Activated naive CD8-positive, alpha-beta T cell treated with anti-CD3 and anti-CD28 coated beads for 36 hours (primary cell): ENCODE measurements around the gene SPAG16. TPM values are rescaled to one million over a fixed set of nuclear protein-coding genes. Genes with fewer than 3 reads are reported as not detected.

Experiments used
- DNase-seq: peaks from one replicate; pipeline ENCODE4 v3.0.0; 2021
- H3K27ac Mint-ChIP-seq: one replicate; pipeline ENCODE4 v1.8.0; 2022; ENCODE audit warnings: mild to moderate bottlenecking, moderate library complexity, mixed read lengths
- H3K27me3 Mint-ChIP-seq: one replicate; pipeline ENCODE4 v1.8.0; 2022; ENCODE audit warnings: mild to moderate bottlenecking, mixed read lengths
- H3K36me3 Mint-ChIP-seq: one replicate; pipeline ENCODE4 v1.8.0; 2021; ENCODE audit warnings: mild to moderate bottlenecking, mixed read lengths
- H3K4me1 Mint-ChIP-seq: one replicate; pipeline ENCODE4 v1.8.0; 2021; ENCODE audit warnings: mixed read lengths
- H3K4me3 Mint-ChIP-seq: one replicate; pipeline ENCODE4 v1.8.0; 2022; ENCODE audit warnings: mild to moderate bottlenecking, moderate library complexity, mixed read lengths
- H3K9me3 Mint-ChIP-seq: one replicate; pipeline ENCODE4 v1.8.0; 2022; ENCODE audit warnings: mixed read lengths
- total RNA-seq, 2 experiments: library from RNA; stranded (reverse); gene quantifications; one replicate each; pipeline ENCODE4 v1.2.3, GENCODE V29; 2021

SPAG16 gene
- total RNA-seq, 2 experiments from 2014 or later: 9.9 to 11.6 TPM

DNA sequence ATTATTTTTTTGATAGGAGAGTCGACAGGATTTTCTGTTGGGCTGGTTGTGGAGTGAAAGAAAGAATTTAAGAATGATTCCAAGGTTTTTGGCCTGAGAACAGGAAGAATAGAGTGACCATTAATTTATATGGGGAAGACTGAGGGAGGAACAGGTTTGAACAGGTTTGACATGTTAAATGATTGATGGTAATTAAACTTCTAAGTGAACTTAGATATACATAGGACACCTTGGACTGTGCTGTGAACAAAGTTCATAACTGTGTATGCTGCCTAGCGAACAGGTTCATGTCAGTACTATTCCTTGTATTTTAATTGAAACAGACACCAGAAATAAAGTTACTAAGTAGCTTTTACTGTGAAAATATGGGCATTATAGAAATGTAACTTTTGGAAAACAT lies 212.0 kb downstream of the SPAG16 start:
- no peak for DNase-seq
- Mint-ChIP-seq H3K27ac (no peak overlapping the region), H3K4me3 (no peak overlapping the region), H3K27me3 (no peaks in the 10 kb centered on the region), H3K36me3 (no peaks in the 10 kb centered on the region), H3K4me1 (no peaks in the 10 kb centered on the region), H3K9me3 (no peaks in the 10 kb centered on the region)

DNA sequence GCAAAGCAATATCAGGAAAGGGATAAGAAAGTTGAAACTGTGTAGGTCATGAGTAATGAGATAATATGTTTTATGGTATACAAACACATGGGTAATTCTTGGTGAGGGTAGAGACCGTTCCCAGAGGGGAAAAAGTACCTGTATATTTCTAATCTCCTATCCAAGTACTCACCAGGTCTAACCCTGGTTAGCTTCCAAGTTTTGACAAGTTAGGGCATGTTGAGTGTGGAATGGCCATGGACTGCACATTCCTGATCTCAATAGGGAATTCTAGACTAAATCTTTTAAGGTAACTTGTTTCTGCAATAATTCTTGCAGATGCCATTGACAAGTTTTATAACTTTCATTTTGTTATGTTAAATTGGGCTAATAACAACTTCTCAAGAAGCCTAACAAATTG lies 216.6 kb downstream of the SPAG16 start:
- H3K4me3 Mint-ChIP-seq: no peak overlapping the region
- H3K9me3 Mint-ChIP-seq: no peaks in the 10 kb centered on the region
- no peaks in the 10 kb centered on the region for H3K36me3 Mint-ChIP-seq
- H3K27ac Mint-ChIP-seq: no peak overlapping the region
- H3K4me1 Mint-ChIP-seq: no peaks in the 10 kb centered on the region
- H3K27me3 Mint-ChIP-seq: no peaks in the 10 kb centered on the region
- no peak for DNase-seq

DNA sequence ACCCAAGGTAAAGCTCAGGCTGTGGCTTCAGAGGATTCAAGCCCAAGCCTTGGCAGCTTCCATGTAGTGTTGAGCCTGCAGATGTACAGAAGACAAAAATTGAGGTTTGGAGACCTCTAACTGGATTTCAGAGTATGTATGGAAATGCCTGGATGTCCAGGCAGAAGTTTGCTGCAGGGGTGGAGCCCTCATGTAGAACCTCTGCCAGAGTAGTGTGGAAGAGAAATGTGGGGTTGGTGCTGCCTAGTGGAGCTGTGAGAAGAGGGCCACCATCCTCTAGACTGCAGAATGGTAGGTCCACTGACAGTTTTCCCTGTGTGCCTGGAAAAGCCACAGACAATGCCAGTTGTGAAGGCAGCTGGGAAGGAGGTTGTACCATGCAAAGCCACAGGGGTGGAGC lies 239.9 kb downstream of the SPAG16 start:
- Mint-ChIP-seq H3K36me3 (peaks cover 3% of the 10 kb centered on the region), H3K27ac (no peak overlapping the region), H3K4me3 (no peak overlapping the region), H3K9me3 (peaks cover 19% of the 10 kb centered on the region), H3K4me1 (no peaks in the 10 kb centered on the region), H3K27me3 (no peaks in the 10 kb centered on the region)
- DNase-seq: no peak

DNA sequence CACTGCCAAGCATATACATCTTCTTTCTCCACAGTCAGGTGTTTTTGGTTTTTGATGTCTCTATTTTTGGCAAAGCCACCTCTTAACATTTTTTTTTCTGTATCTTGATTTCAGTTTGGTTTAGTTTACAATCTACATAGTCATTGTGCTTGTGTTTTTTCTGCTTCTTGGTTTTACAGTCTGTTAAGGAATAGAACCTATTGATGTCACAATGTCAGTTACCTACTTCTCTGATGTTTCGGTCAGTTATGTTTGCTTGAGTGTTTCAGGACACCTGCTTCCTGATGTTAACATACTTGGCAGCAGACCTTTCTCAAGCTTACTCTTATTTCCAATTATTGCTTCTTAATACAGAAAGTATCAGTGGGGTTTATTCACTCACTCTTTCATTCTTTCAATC lies 253.3 kb downstream of the SPAG16 start:
- no peak overlapping the region for H3K27ac Mint-ChIP-seq
- no peaks in the 10 kb centered on the region for H3K9me3 Mint-ChIP-seq
- no peaks in the 10 kb centered on the region for H3K36me3 Mint-ChIP-seq
- no peak for DNase-seq
- H3K4me3 Mint-ChIP-seq: no peak overlapping the region
- no peaks in the 10 kb centered on the region for H3K4me1 Mint-ChIP-seq
- no peaks in the 10 kb centered on the region for H3K27me3 Mint-ChIP-seq

DNA sequence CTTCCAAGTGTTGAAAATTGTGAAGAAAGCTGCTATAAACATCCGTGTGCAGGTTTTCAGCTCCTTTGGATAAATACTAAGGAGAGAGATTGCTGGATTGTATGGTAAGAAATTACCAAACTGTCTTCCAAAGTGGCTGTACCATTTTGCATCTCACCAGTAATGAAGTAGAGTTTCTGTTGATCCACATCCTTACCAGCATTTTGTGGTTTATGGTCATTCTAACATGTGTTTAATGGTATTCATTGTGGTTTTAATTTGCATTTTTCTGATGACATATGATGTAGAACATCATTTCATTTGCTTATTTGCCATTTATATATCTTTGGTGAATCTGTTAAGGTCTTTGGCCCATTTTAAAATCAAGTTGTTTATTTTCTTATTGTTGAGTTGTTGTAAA lies 260.7 kb downstream of the SPAG16 start:
- H3K9me3 Mint-ChIP-seq: no peaks in the 10 kb centered on the region
- H3K27ac Mint-ChIP-seq: no peak overlapping the region
- no peaks in the 10 kb centered on the region for H3K27me3 Mint-ChIP-seq
- no peak for DNase-seq
- no peaks in the 10 kb centered on the region for H3K36me3 Mint-ChIP-seq
- H3K4me1 Mint-ChIP-seq: no peaks in the 10 kb centered on the region
- no peak overlapping the region for H3K4me3 Mint-ChIP-seq

DNA sequence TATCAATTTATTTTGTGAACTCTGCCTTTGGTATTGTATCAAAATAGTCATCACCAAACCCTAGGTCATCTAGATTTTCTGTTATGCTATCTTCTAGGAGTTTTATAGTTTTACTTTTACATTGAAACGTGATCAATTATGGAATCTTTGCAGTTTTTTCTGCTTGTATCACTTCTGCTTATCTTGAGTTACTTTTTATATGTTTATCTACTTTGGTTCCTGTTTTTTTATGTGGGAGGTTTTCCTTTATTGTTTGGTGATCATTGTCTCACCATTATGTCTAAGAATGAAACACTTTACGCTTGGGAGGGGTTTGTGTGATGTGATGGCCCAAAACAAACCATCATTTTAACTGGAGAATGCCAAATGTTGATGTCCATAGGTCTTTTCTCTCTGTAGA lies 261.2 kb downstream of the SPAG16 start:
- H3K4me3 Mint-ChIP-seq: no peak overlapping the region
- H3K9me3 Mint-ChIP-seq: no peaks in the 10 kb centered on the region
- no peaks in the 10 kb centered on the region for H3K4me1 Mint-ChIP-seq
- DNase-seq: no peak
- no peaks in the 10 kb centered on the region for H3K36me3 Mint-ChIP-seq
- H3K27ac Mint-ChIP-seq: no peak overlapping the region
- no peaks in the 10 kb centered on the region for H3K27me3 Mint-ChIP-seq

DNA sequence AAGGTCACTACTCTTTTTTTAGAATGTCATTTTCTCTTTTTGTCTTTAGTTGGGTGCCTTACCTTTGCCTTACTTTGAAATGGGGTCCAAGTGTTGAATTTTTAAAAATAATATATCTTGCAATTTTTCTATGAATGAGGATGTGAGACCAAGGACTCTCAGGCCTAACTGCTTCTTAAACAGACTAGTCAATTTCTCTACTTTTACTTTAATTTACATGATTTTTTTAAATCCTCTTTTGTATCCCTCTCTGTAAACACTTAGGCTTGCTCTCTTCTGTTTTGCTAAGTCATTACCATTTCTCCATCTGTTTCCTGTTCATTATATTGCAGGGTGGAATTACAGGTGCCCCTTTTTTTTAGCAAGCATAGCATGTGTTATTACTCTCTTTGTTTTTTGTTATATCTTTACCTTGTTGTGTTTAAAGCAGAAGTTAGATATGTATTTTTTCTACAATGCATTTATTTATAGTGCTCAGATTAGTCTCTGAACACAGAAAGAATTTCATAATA lies 261.8 kb downstream of the SPAG16 start:
- H3K4me1 Mint-ChIP-seq: no peaks in the 10 kb centered on the region

DNA sequence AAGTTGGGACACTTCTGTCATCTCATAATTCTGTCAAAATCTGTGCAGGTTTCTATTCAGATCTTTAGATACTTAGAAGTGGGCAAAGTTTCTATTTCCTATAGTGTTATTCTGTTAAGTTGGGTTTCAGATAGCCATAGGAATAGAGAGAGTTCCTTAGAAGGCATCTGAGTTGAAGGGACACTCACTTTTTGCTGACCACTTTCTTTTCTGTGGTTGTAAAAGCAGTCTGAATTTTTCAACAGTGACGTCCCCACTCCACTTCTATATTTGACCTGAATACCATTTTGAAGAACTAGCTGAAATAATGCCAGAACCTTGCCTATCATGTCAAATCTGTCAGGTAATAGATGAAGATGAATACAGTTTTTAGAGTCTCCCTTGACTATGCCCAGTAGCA lies 267.3 kb downstream of the SPAG16 start:
- no peak for DNase-seq
- no peaks in the 10 kb centered on the region for H3K27me3 Mint-ChIP-seq
- H3K4me1 Mint-ChIP-seq: no peaks in the 10 kb centered on the region
- H3K9me3 Mint-ChIP-seq: peaks cover 5% of the 10 kb centered on the region
- no peak overlapping the region for H3K27ac Mint-ChIP-seq
- H3K4me3 Mint-ChIP-seq: no peak overlapping the region
- no peaks in the 10 kb centered on the region for H3K36me3 Mint-ChIP-seq

More for the DNA sequence above, 261.8 kb downstream of the SPAG16 start:
- no peaks in the 10 kb centered on the region for H3K9me3 Mint-ChIP-seq
- no peak for DNase-seq
- H3K4me3 Mint-ChIP-seq: no peak overlapping the region
- H3K36me3 Mint-ChIP-seq: no peaks in the 10 kb centered on the region
- H3K27ac Mint-ChIP-seq: no peak overlapping the region
- no peaks in the 10 kb centered on the region for H3K27me3 Mint-ChIP-seq

DNA sequence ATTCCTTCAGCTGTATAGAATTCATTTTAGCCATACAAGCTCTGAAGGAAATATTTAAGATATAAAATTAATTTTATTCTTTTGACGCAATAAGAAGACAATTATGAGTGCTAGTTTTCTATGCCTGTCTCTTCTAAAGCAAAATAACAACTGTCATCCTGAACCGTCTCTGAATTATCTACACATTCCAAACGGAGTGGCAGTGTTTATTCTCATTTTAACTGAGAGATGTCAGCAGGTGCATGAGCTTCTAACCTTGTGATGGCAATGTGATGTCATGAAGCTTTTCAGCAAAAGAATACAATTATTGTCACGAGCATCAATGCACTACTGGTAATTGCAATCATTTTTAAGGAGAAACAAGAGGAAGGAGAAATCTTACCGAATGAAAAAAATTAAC lies 274.8 kb downstream of the SPAG16 start:
- Mint-ChIP-seq H3K27me3 (no peaks in the 10 kb centered on the region), H3K27ac (no peak overlapping the region), H3K36me3 (no peaks in the 10 kb centered on the region), H3K4me3 (no peak overlapping the region), H3K4me1 (no peaks in the 10 kb centered on the region), H3K9me3 (peaks cover 8% of the 10 kb centered on the region)
- DNase-seq: no peak

DNA sequence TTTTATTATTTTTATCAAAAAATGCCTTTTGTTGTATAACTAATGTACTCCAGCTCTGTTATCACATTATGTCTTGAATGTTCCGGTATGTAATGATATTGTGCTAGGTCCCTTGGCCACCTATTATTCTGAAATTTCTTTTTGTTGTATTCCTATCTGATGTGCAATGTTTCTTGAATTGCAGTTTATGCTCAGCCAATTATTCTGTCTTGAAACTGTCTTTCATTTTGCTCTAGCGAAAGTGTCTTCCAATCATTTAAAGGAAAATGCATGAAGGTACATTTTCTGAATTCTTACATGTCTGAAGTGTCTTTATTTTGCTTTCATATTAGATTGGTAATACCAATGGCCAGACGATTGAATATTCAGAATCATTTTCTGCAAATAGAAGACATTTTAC lies 277.5 kb downstream of the SPAG16 start:
- Mint-ChIP-seq H3K4me3 (no peak overlapping the region), H3K27me3 (no peaks in the 10 kb centered on the region)

DNA sequence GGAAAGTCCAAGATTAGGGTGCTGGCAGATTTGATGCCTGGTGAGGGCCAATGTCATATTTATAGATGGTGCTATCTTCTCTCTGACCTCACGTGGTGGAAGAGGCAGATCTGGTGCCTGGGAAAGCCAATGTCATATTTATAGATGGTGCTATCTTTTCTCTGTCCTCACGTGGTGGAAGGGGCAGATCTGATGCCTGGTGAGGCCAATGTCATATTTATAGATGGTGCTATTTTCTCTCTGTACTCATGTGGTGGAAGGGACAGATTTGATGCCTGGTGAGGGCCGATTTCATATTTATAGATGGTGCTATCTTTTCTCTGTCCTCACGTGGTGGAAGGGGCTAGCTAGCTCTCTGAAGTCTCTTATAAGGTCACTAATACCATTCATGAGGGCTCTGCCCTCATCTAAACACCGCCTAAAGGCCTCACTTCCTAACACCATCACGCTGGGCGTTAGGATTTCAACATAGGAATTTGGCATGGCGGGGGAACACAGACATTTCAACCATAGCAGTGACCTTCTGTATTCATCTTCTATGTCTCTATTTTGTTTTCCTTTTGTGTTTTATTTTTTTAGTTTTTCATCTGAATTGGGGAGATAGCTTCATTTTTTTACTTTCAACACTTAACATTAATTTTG lies 278.4 kb downstream of the SPAG16 start:
- Mint-ChIP-seq H3K9me3 (peaks cover 2% of the 10 kb centered on the region), H3K36me3 (no peaks in the 10 kb centered on the region), H3K4me3 (no peak overlapping the region), H3K4me1 (no peaks in the 10 kb centered on the region), H3K27ac (no peak overlapping the region), H3K27me3 (no peaks in the 10 kb centered on the region)
- DNase-seq: no peak

More for the DNA sequence above, 277.5 kb downstream of the SPAG16 start:
- Mint-ChIP-seq H3K36me3 (no peaks in the 10 kb centered on the region), H3K4me1 (no peaks in the 10 kb centered on the region), H3K27ac (no peak overlapping the region), H3K9me3 (peaks cover 2% of the 10 kb centered on the region)
- no peak for DNase-seq

DNA sequence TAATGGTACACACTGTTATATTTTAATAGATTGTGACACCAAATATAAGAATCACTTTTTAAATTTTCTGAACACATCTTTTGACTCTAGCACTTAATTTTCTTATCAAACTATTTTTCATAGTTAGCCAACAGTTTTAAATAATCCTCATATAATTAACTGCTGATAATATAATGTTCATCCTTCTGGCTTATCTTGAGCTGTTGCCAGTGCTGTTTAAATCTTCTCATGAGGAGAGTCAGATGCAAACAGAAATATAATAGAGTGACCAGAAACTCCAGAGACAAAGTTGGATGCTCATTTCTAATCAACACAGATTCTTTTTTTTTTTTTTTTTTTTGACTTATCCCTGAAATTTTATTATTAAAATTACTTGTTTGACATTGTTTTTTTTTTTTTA lies 282.6 kb downstream of the SPAG16 start:
- Mint-ChIP-seq H3K4me3 (no peak overlapping the region), H3K27ac (no peak overlapping the region), H3K4me1 (no peaks in the 10 kb centered on the region), H3K27me3 (no peaks in the 10 kb centered on the region), H3K9me3 (peaks cover 2% of the 10 kb centered on the region), H3K36me3 (no peaks in the 10 kb centered on the region)
- DNase-seq: no peak

DNA sequence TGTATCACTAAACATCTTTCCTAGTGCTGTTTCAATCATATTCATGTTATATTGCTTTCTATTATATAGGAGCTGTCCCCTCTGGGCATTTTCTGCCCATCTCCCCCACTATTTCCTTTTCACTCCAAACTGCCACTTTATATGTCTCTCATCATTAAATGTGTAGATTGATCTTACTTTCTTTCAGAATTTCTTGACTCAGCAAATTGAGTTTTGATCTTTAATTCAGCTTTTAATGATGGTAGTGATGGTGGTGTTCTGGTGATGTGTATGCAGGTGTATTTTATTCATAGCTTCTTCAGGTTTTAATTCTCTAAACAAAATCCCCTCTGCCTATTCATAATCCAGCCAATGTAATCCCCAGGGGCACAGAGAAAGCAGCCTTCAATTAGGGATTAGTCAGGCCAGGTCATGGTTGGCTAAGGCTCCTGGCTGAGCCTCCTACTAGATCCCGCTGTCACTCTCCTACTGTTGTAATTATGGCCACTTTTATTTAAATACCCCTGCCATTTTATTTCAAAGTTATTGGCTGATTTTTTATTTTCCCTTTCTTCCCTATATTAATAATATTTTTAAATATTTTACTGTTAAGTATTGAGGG lies 325.4 kb downstream of the SPAG16 start:
- DNase-seq: no peak
- Mint-ChIP-seq H3K9me3 (no peaks in the 10 kb centered on the region), H3K27me3 (no peaks in the 10 kb centered on the region), H3K4me3 (no peak overlapping the region), H3K27ac (no peak overlapping the region), H3K36me3 (no peaks in the 10 kb centered on the region), H3K4me1 (no peaks in the 10 kb centered on the region)

DNA sequence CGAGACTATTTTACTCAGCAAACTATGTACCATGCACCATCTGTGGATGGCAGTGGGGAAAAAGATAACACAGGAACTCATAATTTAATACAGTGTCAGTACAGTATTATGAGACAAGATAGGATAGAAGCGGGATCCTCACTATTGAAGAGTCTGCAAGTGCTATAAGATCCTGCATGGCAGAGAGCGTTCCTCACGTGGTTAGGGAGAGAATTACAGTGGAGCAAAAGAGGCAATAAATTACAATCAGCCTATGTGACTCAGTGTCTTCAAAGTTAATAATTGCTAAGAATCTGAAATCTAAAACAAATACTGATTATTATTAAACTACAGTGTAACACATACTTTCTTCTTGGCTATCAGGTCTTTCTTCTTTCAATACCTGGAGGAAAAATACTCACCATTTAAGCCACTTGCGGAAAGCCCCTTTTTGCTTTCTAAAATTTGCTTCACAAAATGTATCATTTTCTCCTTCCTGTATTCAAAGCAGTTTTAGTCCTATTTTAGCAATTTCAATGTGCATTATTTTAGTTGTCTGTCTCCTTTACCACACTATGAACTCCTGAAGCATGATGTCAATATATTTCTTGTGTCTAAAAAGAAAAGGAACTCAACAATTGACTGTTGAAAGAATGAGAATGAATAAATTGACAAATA lies 342.9 kb downstream of the SPAG16 start:
- Mint-ChIP-seq H3K4me1 (no peaks in the 10 kb centered on the region), H3K4me3 (no peak overlapping the region), H3K27me3 (no peaks in the 10 kb centered on the region), H3K36me3 (no peaks in the 10 kb centered on the region), H3K9me3 (no peaks in the 10 kb centered on the region), H3K27ac (no peak overlapping the region)
- no peak for DNase-seq

DNA sequence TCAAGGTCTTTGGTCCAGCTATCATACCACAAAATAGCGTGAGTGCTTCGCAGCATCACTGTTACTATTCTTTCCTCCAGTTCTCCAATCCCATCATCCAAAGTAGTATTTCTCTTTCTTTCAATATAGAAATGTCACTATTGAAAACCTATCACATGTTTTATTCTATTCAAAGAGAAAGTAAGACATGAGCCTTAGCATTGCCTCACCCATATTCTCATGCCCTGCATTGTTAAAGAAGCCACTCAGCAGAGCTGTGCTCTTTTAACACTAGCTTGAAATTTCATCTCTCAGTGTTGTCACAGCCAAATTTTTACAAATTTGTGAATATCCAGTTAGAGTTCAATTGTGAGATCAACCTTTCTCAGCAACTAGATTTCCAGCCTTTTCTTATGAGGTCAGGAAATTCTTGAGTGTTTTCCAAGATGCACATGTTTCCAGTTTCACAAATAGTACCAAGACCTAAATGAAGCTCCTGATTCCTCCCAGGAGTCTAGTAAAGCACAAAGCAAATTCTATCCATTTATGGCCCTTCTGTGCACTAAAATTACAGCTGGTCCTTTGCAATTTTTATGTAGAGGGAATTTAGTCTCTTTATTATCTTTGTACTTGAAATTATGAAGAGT lies 343.7 kb downstream of the SPAG16 start:
- Mint-ChIP-seq H3K4me1 (no peaks in the 10 kb centered on the region), H3K27me3 (no peaks in the 10 kb centered on the region), H3K4me3 (no peak overlapping the region), H3K9me3 (peaks cover 7% of the 10 kb centered on the region), H3K36me3 (no peaks in the 10 kb centered on the region), H3K27ac (no peak overlapping the region)
- DNase-seq: no peak
